IMR-90 (cell line): ENCODE results near the gene DEDD2. TPM values are rescaled to one million over a fixed set of nuclear protein-coding genes. Genes with fewer than 3 reads are reported as not detected.

Source experiments
- ATAC-seq: fragments of 200-7000 bp; cut with Tn5 transposase; 2 replicates; pipeline ENCODE4 v1.9.1; 2020; ENCODE audit warnings: low read depth, mild to moderate bottlenecking, moderate library complexity
- BruUV-seq: library from RNA; stranded (reverse); fragments of 400-500 nt; replicated peaks from 2 replicates; lab custom pipeline; 2021; lab: Mats Ljungman, UMichigan
- CTCF ChIA-PET: fragments of 300-600 bp; formaldehyde crosslinking; extraction: SDS; loops from one replicate; lab custom pipeline; 2021; ENCODE audit warnings: antibody characterized with exemption; lab: Yijun Ruan, JAX
- POLR2A ChIA-PET: fragments of 300-600 bp; sonication (Branson Sonifier 250); formaldehyde crosslinking; loops from one replicate; lab custom pipeline; 2022; ENCODE audit warnings: antibody characterized with exemption; ENCODE audit not compliant: unreplicated experiment; lab: Charles Lee
- DNase-seq: peaks from one replicate; pipeline ENCODE4 v3.0.0; 2013
- H2AFZ ChIP-seq: replicated peaks from 2 replicates; pipeline ENCODE3; 2013; ENCODE audit warnings: low read length, mild to moderate bottlenecking; ENCODE audit not compliant: poor library complexity
- H2AK5ac ChIP-seq: 2 replicates; pipeline ENCODE4 v1.6.1; 2013; ENCODE audit warnings: low read depth, low read length, inconsistent platforms
- H2AK9ac ChIP-seq: replicated peaks from 2 replicates; pipeline ENCODE3; 2013; ENCODE audit warnings: mild to moderate bottlenecking, low read depth, low read length, moderate library complexity; ENCODE audit not compliant: poor library complexity
- H2BK120ac ChIP-seq: 2 replicates; pipeline ENCODE4 v1.6.1; 2013; ENCODE audit warnings: low read depth, low read length, inconsistent platforms
- H2BK15ac ChIP-seq: 3 replicates; pipeline ENCODE4 v1.6.1; 2013; ENCODE audit warnings: low read depth, low read length, inconsistent platforms
- H2BK20ac ChIP-seq: 2 replicates; pipeline ENCODE4 v1.6.1; 2013; ENCODE audit warnings: low read depth, mild to moderate bottlenecking, inconsistent platforms, low read length, moderate library complexity
- H2BK5ac ChIP-seq: 2 replicates; pipeline ENCODE4 v1.6.1; 2013; ENCODE audit warnings: mild to moderate bottlenecking, low read depth, low read length, inconsistent platforms; ENCODE audit not compliant: poor library complexity, severe bottlenecking
- H3K14ac ChIP-seq: replicated peaks from 2 replicates; pipeline ENCODE4 v1.6.1; 2013; ENCODE audit warnings: low read depth, low read length, inconsistent platforms
- H3K18ac ChIP-seq: 2 replicates; pipeline ENCODE4 v1.6.1; 2013; ENCODE audit warnings: low read depth, low read length, control low read depth
- H3K23ac ChIP-seq: 2 replicates; pipeline ENCODE4 v1.6.1; 2013; ENCODE audit warnings: low read depth, low read length, inconsistent platforms
- H3K27ac ChIP-seq: 2 replicates; pipeline ENCODE4 v1.5.1; 2013; ENCODE audit warnings: mild to moderate bottlenecking, control low read depth, low read length; ENCODE audit not compliant: insufficient read depth
- H3K27me3 ChIP-seq: 2 replicates; pipeline ENCODE4 v1.6.1; 2013; ENCODE audit warnings: low read length; ENCODE audit not compliant: control insufficient read depth, insufficient read depth
- H3K36me3 ChIP-seq: 2 replicates; pipeline ENCODE4 v1.6.1; 2013; ENCODE audit warnings: low read length, mixed read lengths; ENCODE audit not compliant: control insufficient read depth, insufficient read depth
- H3K4ac ChIP-seq: 2 replicates; pipeline ENCODE4 v1.6.1; 2013; ENCODE audit warnings: low read depth, low read length, inconsistent platforms
- H3K4me1 ChIP-seq: 2 replicates; pipeline ENCODE4 v1.6.1; 2013; ENCODE audit warnings: low read length, mixed read lengths; ENCODE audit not compliant: control insufficient read depth, insufficient read depth
- H3K4me2 ChIP-seq: 2 replicates; pipeline ENCODE4 v1.6.1; 2013; ENCODE audit warnings: low read depth, mild to moderate bottlenecking, control low read depth, low read length, moderate library complexity
- H3K4me3 ChIP-seq: 2 replicates; pipeline ENCODE4 v1.5.1; 2013; ENCODE audit warnings: low read depth, mild to moderate bottlenecking, control low read depth, low read length, moderate library complexity; ENCODE audit not compliant: insufficient read depth
- H3K56ac ChIP-seq: 2 replicates; pipeline ENCODE4 v1.6.1; 2013; ENCODE audit warnings: low read length, inconsistent platforms; ENCODE audit not compliant: insufficient read depth; ENCODE audit errors: extremely low read depth
- H3K79me1 ChIP-seq, 2 experiments: 2 replicates each; pipeline ENCODE4 v1.6.1; 2013; ENCODE audit warnings: low read length in 2 of 2, inconsistent platforms in 1 of 2, low read depth in 1 of 2
- H3K9ac ChIP-seq: 2 replicates; pipeline ENCODE4 v1.6.1; 2013; ENCODE audit warnings: low read depth, low read length, control low read depth
- H3K9me1 ChIP-seq: 2 replicates; pipeline ENCODE4 v1.6.1; 2013; ENCODE audit warnings: low read length, inconsistent platforms; ENCODE audit not compliant: insufficient read depth
- H3K9me3 ChIP-seq: 2 replicates; pipeline ENCODE4 v1.6.1; 2013; ENCODE audit warnings: low read length; ENCODE audit not compliant: control insufficient read depth, insufficient read depth
- H4K20me1 ChIP-seq: 2 replicates; pipeline ENCODE4 v1.6.1; 2013; ENCODE audit warnings: low read length, inconsistent platforms; ENCODE audit not compliant: insufficient read depth
- H4K5ac ChIP-seq: 2 replicates; pipeline ENCODE4 v1.6.1; 2013; ENCODE audit warnings: mild to moderate bottlenecking, low read depth, low read length, control low read depth
- H4K8ac ChIP-seq, 2 experiments: 2 replicates each; pipeline ENCODE4 v1.6.1; 2013; ENCODE audit warnings: low read depth in 2 of 2, low read length in 2 of 2, control low read depth in 1 of 2, inconsistent platforms in 1 of 2
- H4K91ac ChIP-seq: 2 replicates; pipeline ENCODE4 v1.6.1; 2013; ENCODE audit warnings: low read depth, low read length, inconsistent platforms; ENCODE audit not compliant: insufficient read depth
- BHLHE40 ChIP-seq: fragments of 150-350 bp; IDR thresholded peaks from 2 replicates; pipeline ENCODE4 v1.6.1; 2016; ENCODE audit warnings: mild to moderate bottlenecking, low read depth, low read length
- CEBPB ChIP-seq: IDR thresholded peaks from 2 replicates; pipeline ENCODE4 v1.6.1; 2012; ENCODE audit warnings: low read depth, low read length, improper control_type of control experiment
- CHD1 ChIP-seq: IDR thresholded peaks from 2 replicates; pipeline ENCODE4 v1.6.1; 2012; ENCODE audit warnings: low read depth, low read length, improper control_type of control experiment
- ELK1 ChIP-seq: fragments of 150-350 bp; IDR thresholded peaks from 2 replicates; pipeline ENCODE4 v1.6.1; 2016; ENCODE audit warnings: low read depth, mild to moderate bottlenecking, low read length, moderate library complexity, borderline replicate concordance
- FOS ChIP-seq: fragments of 150-350 bp; IDR thresholded peaks from 2 replicates; pipeline ENCODE4 v1.6.1; 2016; ENCODE audit warnings: low read depth, low read length
- MAFK ChIP-seq: IDR thresholded peaks from 2 replicates; pipeline ENCODE4 v1.6.1; 2012; ENCODE audit warnings: low read depth, low read length, improper control_type of control experiment
- MAZ ChIP-seq: IDR thresholded peaks from 2 replicates; pipeline ENCODE4 v1.6.1; 2012; ENCODE audit warnings: low read depth, mild to moderate bottlenecking, low read length, improper control_type of control experiment, moderate library complexity, borderline replicate concordance
- MXI1 ChIP-seq: IDR thresholded peaks from 2 replicates; pipeline ENCODE4 v1.6.1; 2012; ENCODE audit warnings: low read depth, mild to moderate bottlenecking, low read length, moderate library complexity, borderline replicate concordance
- NFE2L2 ChIP-seq: fragments of 150-350 bp; IDR thresholded peaks from 2 replicates; pipeline ENCODE4 v1.6.1; 2016; ENCODE audit warnings: low read depth, mild to moderate bottlenecking, low read length
- POLR2A ChIP-seq: IDR thresholded peaks from 2 replicates; pipeline ENCODE4 v1.6.1; 2012; ENCODE audit warnings: mild to moderate bottlenecking, low read depth, low read length
- RAD21 ChIP-seq: IDR thresholded peaks from 2 replicates; pipeline ENCODE4 v1.6.1; 2012; ENCODE audit warnings: low read length, improper control_type of control experiment
- RCOR1 ChIP-seq: IDR thresholded peaks from 2 replicates; pipeline ENCODE4 v1.6.1; 2012; ENCODE audit warnings: mild to moderate bottlenecking, low read length, improper control_type of control experiment; ENCODE audit not compliant: insufficient replicate concordance
- RFX5 ChIP-seq: IDR thresholded peaks from 2 replicates; pipeline ENCODE4 v1.8.0; 2012; ENCODE audit warnings: low read depth, mild to moderate bottlenecking, low read length, moderate library complexity
- SMC3 ChIP-seq: fragments of 150-350 bp; IDR thresholded peaks from 2 replicates; pipeline ENCODE4 v1.6.1; 2016; ENCODE audit warnings: low read depth, mild to moderate bottlenecking, antibody characterized with exemption, low read length, moderate library complexity
- WGBS, 2 experiments: methylation state at CpG; one replicate each; pipeline versions ENCODE4 v1.1.5 to v1.1.7; 2013; ENCODE audit warnings: missing lambda C conversion rate in 2 of 2; ENCODE audit not compliant: insufficient read length in 1 of 2; ENCODE audit errors: extremely low coverage in 2 of 2; 5-methylcytosine and 5-hydroxymethylcytosine counted together
- dilution Hi-C: fragments of 300-500 bp; cut with HindIII; formaldehyde crosslinking; loops from one replicate; pipeline ENCODE4 v1.14.3; 2018; ENCODE audit warnings: low sequenced_read_pairs; ENCODE audit not compliant: unreplicated experiment
- in situ Hi-C: fragments of 300-500 bp; cut with MboI; formaldehyde crosslinking; loops from 3 replicates; pipeline ENCODE4 v1.14.3; 2019; ENCODE audit warnings: low sequenced_read_pairs, inconsistent platforms, mixed read lengths
- intact Hi-C: fragments of 100-400 bp; cut with micrococcal nuclease; formaldehyde crosslinking; loops from 2 replicates; pipeline ENCODE4 v1.10.0; 2022
- polyA plus RNA-seq, 3 experiments: library from polyadenylated mRNA; depleted of rRNA; stranded (reverse); fragments of >200 nt; gene quantifications; 2 replicates each; pipeline ENCODE4 v1.2.3, GENCODE V29; 2012; ENCODE audit warnings: low replicate concordance in 1 of 3
- total RNA-seq: library from RNA; depleted of rRNA; stranded (reverse); fragments of >200 nt; gene quantifications from 2 replicates; pipeline ENCODE4 v1.2.3, GENCODE V29; 2012
- TF ChIP-seq, protein P1 (sequence below): conservative IDR thresholded peaks from 2 replicates; pipeline ENCODE4 v1.5.1; 2012; ENCODE audit warnings: mild to moderate bottlenecking, low read depth, low read length, improper control_type of control experiment
- TF ChIP-seq, protein P2 (sequence below): fragments of 150-350 bp; IDR thresholded peaks from 2 replicates; pipeline ENCODE4 v1.6.1; 2017; ENCODE audit warnings: mild to moderate bottlenecking, antibody characterized with exemption, low read length, low read depth

The DEDD2 gene
- total and polyA plus RNA-seq, 2 of the 4 experiments (the other 2 are of a cell fraction) = 8.2 to 21.0 TPM

- 0 out of 4 replicates have a peak, but pooled peaks cover 0 to 2% of the 10 kb centered on the region in 2 experiments for H3K79me1 ChIP-seq
- dilution Hi-C loops = no loop called here
These were observed 25.6 kb downstream of the DEDD2 start for GRCh38 chr19:42191855-42192254.

More at GRCh38 chr19:42191855-42192254, 25.6 kb downstream of the DEDD2 start:
- in situ Hi-C loops = no loop called here
- H3K4me2 ChIP-seq = no peak overlapping the region
- no peak for ATAC-seq
- 33% methylated on average over 1 of the region's 3 CpGs; no CpG with 5 or more reads in 1 of the 2 experiments for WGBS, 2 experiments
- no peak overlapping the region for H2BK5ac ChIP-seq
- H3K9me1 ChIP-seq = peaks cover 13% of the 10 kb centered on the region
- intact Hi-C loops = no loop called here
- peak overlapping the region; percentile 62 for H2AK9ac ChIP-seq
- H3K27me3 ChIP-seq = no peaks in the 10 kb centered on the region
- H3K14ac ChIP-seq = 0 out of 2 replicates have a peak overlapping the region, but pooled peaks have one; percentile 22
- no peak overlapping the region for H2AFZ ChIP-seq
- TF ChIP-seq, protein P1, sequence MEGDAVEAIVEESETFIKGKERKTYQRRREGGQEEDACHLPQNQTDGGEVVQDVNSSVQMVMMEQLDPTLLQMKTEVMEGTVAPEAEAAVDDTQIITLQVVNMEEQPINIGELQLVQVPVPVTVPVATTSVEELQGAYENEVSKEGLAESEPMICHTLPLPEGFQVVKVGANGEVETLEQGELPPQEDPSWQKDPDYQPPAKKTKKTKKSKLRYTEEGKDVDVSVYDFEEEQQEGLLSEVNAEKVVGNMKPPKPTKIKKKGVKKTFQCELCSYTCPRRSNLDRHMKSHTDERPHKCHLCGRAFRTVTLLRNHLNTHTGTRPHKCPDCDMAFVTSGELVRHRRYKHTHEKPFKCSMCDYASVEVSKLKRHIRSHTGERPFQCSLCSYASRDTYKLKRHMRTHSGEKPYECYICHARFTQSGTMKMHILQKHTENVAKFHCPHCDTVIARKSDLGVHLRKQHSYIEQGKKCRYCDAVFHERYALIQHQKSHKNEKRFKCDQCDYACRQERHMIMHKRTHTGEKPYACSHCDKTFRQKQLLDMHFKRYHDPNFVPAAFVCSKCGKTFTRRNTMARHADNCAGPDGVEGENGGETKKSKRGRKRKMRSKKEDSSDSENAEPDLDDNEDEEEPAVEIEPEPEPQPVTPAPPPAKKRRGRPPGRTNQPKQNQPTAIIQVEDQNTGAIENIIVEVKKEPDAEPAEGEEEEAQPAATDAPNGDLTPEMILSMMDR = no peak
- TF ChIP-seq RAD21 (no peak), POLR2A (no peak), MXI1 (0 out of 2 replicates have a peak, but pooled peaks have one; percentile 14), CEBPB (no peak), ELK1 (no peak), MAZ (no peak), BHLHE40 (peak; percentile 6; the same call in 1 of the 2 replicates), SMC3 (no peak), CHD1 (no peak), RCOR1 (no peak), MAFK (no peak), RFX5 (no peak), FOS (0 out of 2 replicates have a peak, but pooled peaks have one; percentile 15), NFE2L2 (no peak)
- TF ChIP-seq, protein P2, sequence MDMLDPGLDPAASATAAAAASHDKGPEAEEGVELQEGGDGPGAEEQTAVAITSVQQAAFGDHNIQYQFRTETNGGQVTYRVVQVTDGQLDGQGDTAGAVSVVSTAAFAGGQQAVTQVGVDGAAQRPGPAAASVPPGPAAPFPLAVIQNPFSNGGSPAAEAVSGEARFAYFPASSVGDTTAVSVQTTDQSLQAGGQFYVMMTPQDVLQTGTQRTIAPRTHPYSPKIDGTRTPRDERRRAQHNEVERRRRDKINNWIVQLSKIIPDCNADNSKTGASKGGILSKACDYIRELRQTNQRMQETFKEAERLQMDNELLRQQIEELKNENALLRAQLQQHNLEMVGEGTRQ = no peak
- H3K9me3 ChIP-seq = peaks cover 2% of the 10 kb centered on the region
- no peak overlapping the region for H3K56ac ChIP-seq
- peaks cover under 1% of the 10 kb centered on the region; the same call in 1 of the 2 replicates for H3K36me3 ChIP-seq
- no peak overlapping the region for H2BK120ac ChIP-seq
- H2AK5ac ChIP-seq = peak overlapping the region; percentile 71
- BruUV-seq = no TSS peak
- H3K27ac ChIP-seq = no peak overlapping the region
- no peaks in the 10 kb centered on the region for H4K20me1 ChIP-seq
- ChIA-PET CTCF (interaction anchor here (1.1 kb wide), 1 partner anchor 83 kb away, joined by 5 read pairs; no protein-coding TSS in a partner anchor), POLR2A (no interaction called here)
- no peak overlapping the region for H3K4me3 ChIP-seq
- no peak overlapping the region for H4K8ac ChIP-seq
- peak; percentile 84 for DNase-seq
- H4K5ac ChIP-seq = no peak overlapping the region
- H2BK20ac ChIP-seq = peak overlapping the region; percentile 16; the same call in 1 of the 2 replicates
- peaks cover 2% of the 10 kb centered on the region; the same call in 1 of the 2 replicates for H3K4me1 ChIP-seq
- no peak overlapping the region for H3K9ac ChIP-seq
- H3K18ac ChIP-seq = no peak overlapping the region
- peak overlapping the region; percentile 62; the same call in 2 of the 3 replicates for H2BK15ac ChIP-seq
- no peak overlapping the region for H4K91ac ChIP-seq
- H3K23ac ChIP-seq = no peak overlapping the region; the same call in 1 of the 2 replicates
- peak overlapping the region; percentile 34; the same call in 1 of the 2 replicates for H3K4ac ChIP-seq
